Erythroblast (primary cell): ENCODE measurements around the gene CAMK1D.

Source experiments
- GATA1 ChIP-seq: IDR thresholded peaks from 2 replicates; pipeline ENCODE4 v1.6.1; 2011; ENCODE audit warnings: low read depth, mild to moderate bottlenecking, control low read depth, low read length, moderate library complexity
- POLR2A ChIP-seq: IDR thresholded peaks from 2 replicates; pipeline ENCODE4 v1.6.1; 2011; ENCODE audit warnings: mild to moderate bottlenecking, low read length

- TF ChIP-seq POLR2A (no peak), GATA1 (no peak)
Observed at GRCh38 chr10:12597176-12597575, 247.8 kb downstream of the CAMK1D start.
